Measurements from ENCODE around the gene HCN4. TPM values are rescaled to one million over a fixed set of nuclear protein-coding genes. Genes with fewer than 3 reads are reported as not detected.

The HCN4 gene
- total and polyA plus RNA-seq, 10 donors = not detected

GRCh38 chr15:73398861-73399260 is 30.1 kb upstream of the HCN4 start:
- peaks cover 0 to 19% (median 0%) of the 10 kb centered on the region in 7 donors for H3K27me3 ChIP-seq (replicated peaks in 1 of 7)
- no peak overlapping the region for H3K27ac ChIP-seq
- 61 to 80% (median 75%) methylated on average over 4 of the region's 4 CpGs for WGBS, 5 donors
- no peaks in the 10 kb centered on the region for H3K9me3 ChIP-seq
- H3K36me3 ChIP-seq = no peaks in the 10 kb centered on the region
- DNase-seq = no peak
- TF ChIP-seq CTCF (IDR thresholded peaks at IDR 0.05 in 8 of 11, conservative IDR thresholded peaks at IDR 0.05 in 3 of 11) = no peak
- no peak for TF ChIP-seq POLR2AphosphoS5 (IDR thresholded peaks at IDR 0.05)
- TF ChIP-seq POLR2A (IDR thresholded peaks at IDR 0.05) = no peak
- H3K4me1 ChIP-seq = no peaks in the 10 kb centered on the region
- intact Hi-C loops (cut with DNase I; ENCODE audit: low total_unique reads) = no loop called here
- H3K4me3 ChIP-seq = no peak overlapping the region

DNA sequence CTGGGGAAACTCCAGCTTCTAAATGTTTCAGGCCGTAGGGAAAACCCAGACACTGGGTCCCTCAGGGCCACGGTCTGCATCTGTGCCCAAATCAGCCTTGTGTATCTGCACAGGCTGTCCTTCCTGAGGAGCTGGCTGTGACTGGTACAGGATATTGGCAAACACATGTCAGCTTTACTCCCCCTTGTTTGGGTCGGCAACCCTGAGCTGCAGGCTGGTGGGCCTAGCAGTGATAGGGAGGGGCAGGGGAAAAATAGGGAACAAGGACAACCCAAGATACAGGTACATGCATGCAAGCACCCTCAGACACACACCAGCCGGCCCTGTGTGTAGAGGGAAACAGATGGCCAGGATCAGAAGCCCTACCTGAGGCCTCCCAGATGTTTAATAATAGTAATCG is 28.7 kb upstream of the HCN4 start:
- Histone ChIP-seq H3K36me3 (no peaks in the 10 kb centered on the region), H3K4me3 (no peak overlapping the region), H3K27me3 (replicated peaks in 1 of 7) (peaks cover 0 to 28% (median 0%) of the 10 kb centered on the region in 7 donors), H3K4me1 (no peaks in the 10 kb centered on the region), H3K27ac (no peak overlapping the region), H3K9me3 (no peaks in the 10 kb centered on the region)
- TF ChIP-seq POLR2AphosphoS5 (IDR thresholded peaks at IDR 0.05) (no peak), POLR2A (IDR thresholded peaks at IDR 0.05) (no peak), CTCF (IDR thresholded peaks at IDR 0.05 in 8 of 11, conservative IDR thresholded peaks at IDR 0.05 in 3 of 11) (no peak)
- no peak for DNase-seq
- 54 to 62% (median 60%) methylated on average over 5 of the region's 5 CpGs for WGBS, 5 donors
- intact Hi-C loops (cut with DNase I; ENCODE audit: low total_unique reads) = no loop called here

DNA sequence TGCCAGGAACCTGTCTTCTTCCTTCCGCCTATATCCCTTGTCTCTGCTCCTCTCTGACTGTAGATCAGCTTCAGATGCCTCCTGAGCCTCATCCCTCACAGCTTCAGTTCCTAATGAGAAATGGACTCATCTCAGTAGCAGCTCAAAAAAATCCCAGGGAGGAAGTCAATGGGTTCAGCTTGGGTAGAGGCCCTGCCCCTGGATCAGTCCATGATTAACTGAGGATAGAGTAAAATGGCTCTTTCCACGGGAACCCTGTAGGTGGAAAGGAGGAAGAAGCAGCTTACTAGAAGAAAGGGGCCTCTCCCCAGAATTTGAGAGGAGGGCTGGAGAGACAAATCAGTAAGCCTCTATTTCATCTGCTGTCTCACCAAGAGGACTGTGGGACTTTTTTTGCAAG is 26.9 kb upstream of the HCN4 start:
- Histone ChIP-seq H3K27me3 (replicated peaks in 1 of 7) (peaks cover 0 to 33% (median 0%) of the 10 kb centered on the region in 7 donors), H3K4me1 (no peaks in the 10 kb centered on the region), H3K9me3 (no peaks in the 10 kb centered on the region), H3K4me3 (no peak overlapping the region), H3K27ac (no peak overlapping the region), H3K36me3 (no peaks in the 10 kb centered on the region)
- intact Hi-C loops (cut with DNase I; ENCODE audit: low total_unique reads) = no loop called here
- TF ChIP-seq POLR2AphosphoS5 (IDR thresholded peaks at IDR 0.05) (no peak), CTCF (IDR thresholded peaks at IDR 0.05 in 8 of 11, conservative IDR thresholded peaks at IDR 0.05 in 3 of 11) (no peak), POLR2A (IDR thresholded peaks at IDR 0.05) (no peak)
- WGBS, 5 donors = 76 to 85% (median 82%) methylated on average over 2 of the region's 2 CpGs
- DNase-seq = no peak

- Histone ChIP-seq H3K27ac (no peak overlapping the region), H3K27me3 (replicated peaks in 1 of 7) (peaks cover 0 to 40% (median 0%) of the 10 kb centered on the region in 7 donors), H3K4me1 (no peaks in the 10 kb centered on the region), H3K9me3 (no peaks in the 10 kb centered on the region), H3K4me3 (no peak overlapping the region), H3K36me3 (no peaks in the 10 kb centered on the region)
- TF ChIP-seq POLR2AphosphoS5 (IDR thresholded peaks at IDR 0.05) (no peak), POLR2A (IDR thresholded peaks at IDR 0.05) (no peak), CTCF (IDR thresholded peaks at IDR 0.05 in 8 of 11, conservative IDR thresholded peaks at IDR 0.05 in 3 of 11) (no peak)
- intact Hi-C loops (cut with DNase I; ENCODE audit: low total_unique reads) = no loop called here
- no peak for DNase-seq
These were observed 26.0 kb upstream of the HCN4 start for GRCh38 chr15:73394782-73395181.

Measured in spleen (tissue), 11 donors.